B cell (primary cell): ENCODE measurements around the gene RNASE7.
"Not testable (repeated sequence)": the region's sequence is repeated elsewhere in the genome, so short reads cannot be mapped to it uniquely, and the experiment has no call there.

Experiments
- EZH2 ChIP-seq: IDR thresholded peaks from 2 replicates; pipeline ENCODE4 v1.6.1; 2012; ENCODE audit warnings: borderline replicate concordance, low read depth, mild to moderate bottlenecking, moderate library complexity, low read length; ENCODE audit not compliant: insufficient read depth, poor library complexity, severe bottlenecking
- TF ChIP-seq, protein P1 (sequence below): fragments of 200-600 bp; IDR thresholded peaks from one replicate; pipeline ENCODE4 v1.8.0; 2022; ENCODE audit warnings: antibody characterized with exemption, mild to moderate bottlenecking

DNA sequence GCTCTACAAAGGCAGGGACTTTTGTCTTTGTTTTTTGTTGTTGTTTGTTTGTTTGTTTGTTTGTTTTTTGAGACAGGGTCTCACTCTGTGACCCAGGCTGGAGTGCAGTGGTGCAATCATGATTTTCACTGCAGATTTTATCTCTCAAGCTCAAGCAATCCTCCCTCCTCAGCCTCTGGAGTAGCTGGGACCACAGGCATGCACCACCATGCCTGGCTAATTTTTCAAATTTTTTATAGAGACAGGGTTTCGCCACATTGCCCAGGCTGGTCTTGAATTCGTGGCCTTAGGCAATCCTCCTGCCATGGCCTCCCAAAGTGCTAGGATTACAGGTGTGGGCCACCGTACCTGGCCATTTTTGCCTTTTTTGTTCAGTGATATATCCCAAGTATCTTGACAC is 1.2 kb upstream of the RNASE7 start:
- TF ChIP-seq, protein P1, sequence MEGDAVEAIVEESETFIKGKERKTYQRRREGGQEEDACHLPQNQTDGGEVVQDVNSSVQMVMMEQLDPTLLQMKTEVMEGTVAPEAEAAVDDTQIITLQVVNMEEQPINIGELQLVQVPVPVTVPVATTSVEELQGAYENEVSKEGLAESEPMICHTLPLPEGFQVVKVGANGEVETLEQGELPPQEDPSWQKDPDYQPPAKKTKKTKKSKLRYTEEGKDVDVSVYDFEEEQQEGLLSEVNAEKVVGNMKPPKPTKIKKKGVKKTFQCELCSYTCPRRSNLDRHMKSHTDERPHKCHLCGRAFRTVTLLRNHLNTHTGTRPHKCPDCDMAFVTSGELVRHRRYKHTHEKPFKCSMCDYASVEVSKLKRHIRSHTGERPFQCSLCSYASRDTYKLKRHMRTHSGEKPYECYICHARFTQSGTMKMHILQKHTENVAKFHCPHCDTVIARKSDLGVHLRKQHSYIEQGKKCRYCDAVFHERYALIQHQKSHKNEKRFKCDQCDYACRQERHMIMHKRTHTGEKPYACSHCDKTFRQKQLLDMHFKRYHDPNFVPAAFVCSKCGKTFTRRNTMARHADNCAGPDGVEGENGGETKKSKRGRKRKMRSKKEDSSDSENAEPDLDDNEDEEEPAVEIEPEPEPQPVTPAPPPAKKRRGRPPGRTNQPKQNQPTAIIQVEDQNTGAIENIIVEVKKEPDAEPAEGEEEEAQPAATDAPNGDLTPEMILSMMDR: not testable (repeated sequence)
- not testable (repeated sequence) for TF ChIP-seq EZH2
